Measurements from ENCODE around the gene MYBPC3. TPM values are rescaled to one million over a fixed set of nuclear protein-coding genes. Genes with fewer than 3 reads are reported as not detected.

MYBPC3 gene
- polyA plus RNA-seq, 2 of the 4 experiments (the other 2 are of a cell fraction), result 0.05 to 0.06 TPM

- no peak overlapping the region for H3K27ac ChIP-seq
- POLR2A ChIA-PET, result interaction anchor here (0.6 kb wide), 1 partner anchor 77 kb away, joined by 3 read pairs; no protein-coding TSS in a partner anchor
- DNase-seq (ENCODE audit: low read depth in 1 of 2, low spot score in 1 of 2) (no peak), FAIRE-seq (no peak), ATAC-seq (no peak)
- H3K4me3 ChIP-seq, result no peak overlapping the region
- no peak for TF ChIP-seq GATA3 (IDR thresholded peaks at IDR 0.05; ENCODE audit: borderline replicate concordance)
- no peak for TF ChIP-seq HDAC2 (IDR thresholded peaks at IDR 0.05)
- no peak for TF ChIP-seq TP53 (CRISPR knock-in tag; IDR thresholded peaks at IDR 0.05)
- no peak for TF ChIP-seq NR3C1 (IDR thresholded peaks at IDR 0.05)
- H3K9me3 ChIP-seq, result no peaks in the 10 kb centered on the region
- CTCF ChIA-PET, result interaction anchor here (1.2 to 4.3 kb wide), 8 partner anchors 77 to 170 kb away, joined by 3 to 21 read pairs (median 6); partner anchors contain the start of genes ARFGAP2 and NR1H3
- no peak overlapping the region for H3K4me2 ChIP-seq
- H3K4me1 ChIP-seq, result no peaks in the 10 kb centered on the region
- 72% methylated on average over 24 of the region's 24 CpGs for WGBS (ENCODE audit: missing lambda C conversion rate)
Measured at GRCh38 chr11:47348131-47348802, 4.2 kb downstream of the MYBPC3 start.

GRCh38 chr11:47347137-47347536, 5.4 kb downstream of the MYBPC3 start:
- TF ChIP-seq ZFP36 (IDR thresholded peaks at IDR 0.05; ENCODE audit: borderline replicate concordance, partially characterized antibody) (peak; percentile 8), MAZ (IDR thresholded peaks at IDR 0.05; ENCODE audit: borderline replicate concordance, low read depth, low read length) (no peak), ZNF302 (CRISPR knock-in tag; IDR thresholded peaks at IDR 0.05) (no peak), SREBF2 (IDR thresholded peaks at IDR 0.05) (no peak), ZC3H11A (IDR thresholded peaks at IDR 0.05) (no peak), EHF (CRISPR knock-in tag; IDR thresholded peaks at IDR 0.05) (no peak), NPAS2 (CRISPR knock-in tag; IDR thresholded peaks at IDR 0.05; ENCODE audit: borderline replicate concordance) (no peak), FOSB (CRISPR knock-in tag; IDR thresholded peaks at IDR 0.05) (no peak)
- 68% methylated on average over 5 of the region's 5 CpGs for WGBS (ENCODE audit: missing lambda C conversion rate)
- Histone ChIP-seq H3K4me2 (no peak overlapping the region), H3K4me1 (no peaks in the 10 kb centered on the region), H3K27ac (no peak overlapping the region), H3K4me3 (no peak overlapping the region), H3K9me3 (no peaks in the 10 kb centered on the region)
- CTCF ChIA-PET, result interaction anchor here (1.0 to 6.9 kb wide), 6 partner anchors 8 to 90 kb away, joined by 3 to 40 read pairs (median 3); no protein-coding TSS in a partner anchor
- ATAC-seq, result no peak
- POLR2A ChIA-PET, result no interaction called here
- DNase-seq (ENCODE audit: low read depth in 1 of 2, low spot score in 1 of 2), result no peak
- FAIRE-seq, result no peak

GRCh38 chr11:47345890-47346563, 6.5 kb downstream of the MYBPC3 start:
- ChIA-PET CTCF (interaction anchor here (0.6 to 6.9 kb wide), 4 partner anchors 9 to 83 kb away, joined by 3 to 40 read pairs (median 3); no protein-coding TSS in a partner anchor), POLR2A (no interaction called here)
- no peak for DNase-seq (ENCODE audit: low read depth in 1 of 2, low spot score in 1 of 2)
- 79% methylated on average over 15 of the region's 18 CpGs for WGBS (ENCODE audit: missing lambda C conversion rate)
- no peak for FAIRE-seq
- no peak for ATAC-seq
- Histone ChIP-seq H3K9me3 (no peaks in the 10 kb centered on the region), H3K4me3 (no peak overlapping the region), H3K4me2 (no peak overlapping the region), H3K4me1 (no peaks in the 10 kb centered on the region), H3K27ac (no peak overlapping the region)
- no peak for TF ChIP-seq CHD4 (IDR thresholded peaks at IDR 0.05; ENCODE audit: borderline replicate concordance)

GRCh38 chr11:47342854-47343253, 9.6 kb downstream of the MYBPC3 start:
- no peak overlapping the region for H3K4me3 ChIP-seq
- H3K27ac ChIP-seq, result no peak overlapping the region
- ChIA-PET POLR2A (no interaction called here), CTCF (interaction anchor here (1.2 to 6.9 kb wide), 3 partner anchors 12 to 165 kb away, joined by 3 to 40 read pairs (median 4); no protein-coding TSS in a partner anchor)
- DNase-seq (ENCODE audit: low read depth in 1 of 2, low spot score in 1 of 2) (no peak), FAIRE-seq (no peak), ATAC-seq (no peak)
- H3K4me1 ChIP-seq, result peaks cover under 1% of the 10 kb centered on the region; the same call in 2 of the 3 replicates
- H3K9me3 ChIP-seq, result no peaks in the 10 kb centered on the region
- 88% methylated on average over 14 of the region's 15 CpGs for WGBS (ENCODE audit: missing lambda C conversion rate)
- H3K4me2 ChIP-seq, result no peak overlapping the region
- no peak for TF ChIP-seq NPAS2 (CRISPR knock-in tag; IDR thresholded peaks at IDR 0.05; ENCODE audit: borderline replicate concordance)
- no peak for TF ChIP-seq JUNB (IDR thresholded peaks at IDR 0.05)
- TF ChIP-seq REST (IDR thresholded peaks at IDR 0.05), result no peak
- TF ChIP-seq TP53 (CRISPR knock-in tag; IDR thresholded peaks at IDR 0.05), result no peak
- no peak for TF ChIP-seq MAFK (IDR thresholded peaks at IDR 0.05; ENCODE audit: partially characterized antibody)
- no peak for TF ChIP-seq JUN (IDR thresholded peaks at IDR 0.05)
- TF ChIP-seq MAZ (IDR thresholded peaks at IDR 0.05; ENCODE audit: borderline replicate concordance, low read depth, low read length), result no peak
- TF ChIP-seq HOXB5 (CRISPR knock-in tag; IDR thresholded peaks at IDR 0.05), result no peak
- TF ChIP-seq FOXS1 (CRISPR knock-in tag; IDR thresholded peaks at IDR 0.05), result no peak
- TF ChIP-seq PBX3 (IDR thresholded peaks at IDR 0.05), result no peak
- TF ChIP-seq CTCF (IDR thresholded peaks at IDR 0.05), result no peak
- no peak for TF ChIP-seq CHD4 (IDR thresholded peaks at IDR 0.05; ENCODE audit: borderline replicate concordance)
- TF ChIP-seq HOXA7 (CRISPR knock-in tag; IDR thresholded peaks at IDR 0.05), result no peak
